GM19239 (cell line): Measurements from ENCODE around the gene KRT15.

Experiments used
- DNase-seq: peaks from one replicate; pipeline ENCODE4 v3.0.0; 2011; ENCODE audit warnings: low spot score; ENCODE audit not compliant: insufficient read length
- FAIRE-seq: peaks from 2 replicates; lab custom pipeline; 2011; peaks lifted over from hg19 to GRCh38; lab: Jason Lieb, UNC

Gene KRT15

GRCh38 chr17:41510251-41511065 is 8.2 kb downstream of the KRT15 start:
- DNase-seq, result no peak

GRCh38 chr17:41507315-41507880 is 11.3 kb downstream of the KRT15 start:
- FAIRE-seq, result no peak
- DNase-seq, result no peak

More at GRCh38 chr17:41510251-41511065, 8.2 kb downstream of the KRT15 start:
- FAIRE-seq, result no peak

GRCh38 chr17:41505809-41506767 is 12.6 kb downstream of the KRT15 start:
- no peak for DNase-seq
- no peak for FAIRE-seq

GRCh38 chr17:41505007-41505808 is 13.5 kb downstream of the KRT15 start, which contains the start of gene KRT13:
Gene KRT13, minus strand, starts transcription at chr17:41505612. Its CDS starts 62 bp downstream, at chr17:41505550.
- DNase-seq (no peak), FAIRE-seq (no peak)

GRCh38 chr17:41504246-41504977 is 14.3 kb downstream of the KRT15 start:
- DNase-seq (no peak), FAIRE-seq (no peak)

GRCh38 chr17:41503202-41503601 is 15.5 kb downstream of the KRT15 start:
- no peak for DNase-seq
- no peak for FAIRE-seq

- FAIRE-seq (no peak), DNase-seq (no peak)
These were observed 18.4 kb downstream of the KRT15 start for GRCh38 chr17:41500131-41500911.

GRCh38 chr17:41499714-41500113 is 19.0 kb downstream of the KRT15 start:
- DNase-seq, result no peak

GRCh38 chr17:41498276-41498675 is 20.4 kb downstream of the KRT15 start:
- no peak for FAIRE-seq

More at GRCh38 chr17:41499714-41500113, 19.0 kb downstream of the KRT15 start:
- FAIRE-seq, result no peak

GRCh38 chr17:41496803-41497484 is 21.7 kb downstream of the KRT15 start:
- FAIRE-seq (no peak), DNase-seq (peak; percentile 79)

More at GRCh38 chr17:41498276-41498675, 20.4 kb downstream of the KRT15 start:
- DNase-seq, result no peak

GRCh38 chr17:41494524-41494923 is 24.2 kb downstream of the KRT15 start:
- DNase-seq (no peak), FAIRE-seq (no peak)

- DNase-seq, result no peak
- no peak for FAIRE-seq
These were observed 25.9 kb downstream of the KRT15 start for GRCh38 chr17:41492771-41493170.

GRCh38 chr17:41492351-41492750 is 26.3 kb downstream of the KRT15 start:
- FAIRE-seq, result no peak

GRCh38 chr17:41491476-41491875 is 27.2 kb downstream of the KRT15 start:
- FAIRE-seq (no peak), DNase-seq (no peak)

More at GRCh38 chr17:41492351-41492750, 26.3 kb downstream of the KRT15 start:
- DNase-seq, result no peak

- FAIRE-seq, result no peak
- no peak for DNase-seq
These were observed 28.4 kb downstream of the KRT15 start for GRCh38 chr17:41490000-41490990.

- FAIRE-seq, result no peak
- no peak for DNase-seq
These were observed 29.2 kb downstream of the KRT15 start, which contains the start of gene KRT36 for GRCh38 chr17:41489531-41489930. Gene KRT36, minus strand, starts transcription at chr17:41489910. Its CDS starts 46 bp downstream, at chr17:41489864.
